Body of pancreas (tissue), 4 donors: Measurements from ENCODE around the gene FHOD3.

Source experiments
- POLR2A ChIP-seq, 3 donors: fragments of 450-650 bp; IDR thresholded peaks; one replicate each; pipeline ENCODE4 v1.6.1; 2016; ENCODE audit warnings: antibody characterized with exemption in 3 of 3, mild to moderate bottlenecking in 2 of 3
- TF ChIP-seq, protein P1 (sequence below), 7 experiments: fragments of 450-650 bp in 4 of 7; fragments of 200-600 bp in 3 of 7; sonication (generic) in 3 of 7; IDR thresholded peaks; one replicate each; pipeline ENCODE4 v1.5.1; 2016 to 2019; ENCODE audit warnings: antibody characterized with exemption in 7 of 7

DNA sequence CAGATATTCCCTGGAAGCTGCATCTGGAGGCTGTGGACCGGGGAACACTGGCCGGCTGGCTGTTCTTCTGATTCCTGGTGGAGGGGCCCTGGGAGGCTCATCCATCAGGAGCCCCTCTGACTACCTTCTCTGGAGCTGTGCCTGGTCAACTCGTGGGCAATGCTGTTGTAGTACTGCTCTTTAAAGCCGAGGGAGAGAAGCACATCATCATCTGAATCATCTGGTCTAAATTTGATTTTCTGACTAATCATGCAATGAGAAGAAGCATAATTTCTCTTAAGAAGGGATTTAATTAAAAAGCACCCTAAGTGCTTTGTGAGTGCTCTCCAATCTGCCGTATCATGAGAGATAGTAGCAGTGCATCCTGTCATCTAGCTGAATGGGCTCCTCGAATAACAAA, 229.5 kb downstream of the FHOD3 start:
- TF ChIP-seq, protein P1, sequence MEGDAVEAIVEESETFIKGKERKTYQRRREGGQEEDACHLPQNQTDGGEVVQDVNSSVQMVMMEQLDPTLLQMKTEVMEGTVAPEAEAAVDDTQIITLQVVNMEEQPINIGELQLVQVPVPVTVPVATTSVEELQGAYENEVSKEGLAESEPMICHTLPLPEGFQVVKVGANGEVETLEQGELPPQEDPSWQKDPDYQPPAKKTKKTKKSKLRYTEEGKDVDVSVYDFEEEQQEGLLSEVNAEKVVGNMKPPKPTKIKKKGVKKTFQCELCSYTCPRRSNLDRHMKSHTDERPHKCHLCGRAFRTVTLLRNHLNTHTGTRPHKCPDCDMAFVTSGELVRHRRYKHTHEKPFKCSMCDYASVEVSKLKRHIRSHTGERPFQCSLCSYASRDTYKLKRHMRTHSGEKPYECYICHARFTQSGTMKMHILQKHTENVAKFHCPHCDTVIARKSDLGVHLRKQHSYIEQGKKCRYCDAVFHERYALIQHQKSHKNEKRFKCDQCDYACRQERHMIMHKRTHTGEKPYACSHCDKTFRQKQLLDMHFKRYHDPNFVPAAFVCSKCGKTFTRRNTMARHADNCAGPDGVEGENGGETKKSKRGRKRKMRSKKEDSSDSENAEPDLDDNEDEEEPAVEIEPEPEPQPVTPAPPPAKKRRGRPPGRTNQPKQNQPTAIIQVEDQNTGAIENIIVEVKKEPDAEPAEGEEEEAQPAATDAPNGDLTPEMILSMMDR (IDR thresholded peaks at IDR 0.05): no peak
- TF ChIP-seq POLR2A (IDR thresholded peaks at IDR 0.05): no peak
